Measurements from ENCODE around the gene PLEKHA5.

GRCh38 chr12:19138956-19139355, 9.4 kb downstream of the PLEKHA5 start:
- no peak for TF ChIP-seq CTCF (IDR thresholded peaks at IDR 0.05)
- no peak for TF ChIP-seq POLR2A (IDR thresholded peaks at IDR 0.05)

All from lower leg skin (tissue), 3 donors.